NK-92 treated with Interleukin-12 subunit alpha and Interleukin-12 subunit beta, amount 100 ng/mL, for 24 hours (cell line): ENCODE measurements around the gene TMEM269.
"Not testable (repeated sequence)": the region's sequence is repeated elsewhere in the genome, so short reads cannot be mapped to it uniquely, and the experiment has no call there.

Source experiments
- DNase-seq: peaks from one replicate; lab custom pipeline; 2025; lab: John Stamatoyannopoulos, UW

The TMEM269 gene

DNA sequence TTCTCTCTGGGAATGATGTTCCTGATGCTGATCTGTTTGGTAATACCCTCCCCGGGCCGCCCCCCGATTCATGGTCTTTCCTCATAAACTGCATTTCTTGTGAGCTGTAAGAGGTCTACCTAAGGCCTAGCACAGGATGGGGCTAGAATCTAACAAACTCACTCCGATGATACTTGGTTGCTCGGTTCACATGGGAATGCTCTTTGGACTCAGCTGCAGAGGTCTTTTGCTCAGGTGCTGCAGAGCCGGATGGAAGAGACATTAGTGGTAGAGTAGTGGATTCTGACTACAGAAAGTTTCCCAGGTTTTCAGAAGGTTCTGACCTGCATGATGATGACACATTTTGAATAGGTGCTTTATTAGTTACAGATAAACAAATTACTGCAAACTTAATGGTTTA lies 8.3 kb upstream of the TMEM269 start:
- DNase-seq, result no peak

DNA sequence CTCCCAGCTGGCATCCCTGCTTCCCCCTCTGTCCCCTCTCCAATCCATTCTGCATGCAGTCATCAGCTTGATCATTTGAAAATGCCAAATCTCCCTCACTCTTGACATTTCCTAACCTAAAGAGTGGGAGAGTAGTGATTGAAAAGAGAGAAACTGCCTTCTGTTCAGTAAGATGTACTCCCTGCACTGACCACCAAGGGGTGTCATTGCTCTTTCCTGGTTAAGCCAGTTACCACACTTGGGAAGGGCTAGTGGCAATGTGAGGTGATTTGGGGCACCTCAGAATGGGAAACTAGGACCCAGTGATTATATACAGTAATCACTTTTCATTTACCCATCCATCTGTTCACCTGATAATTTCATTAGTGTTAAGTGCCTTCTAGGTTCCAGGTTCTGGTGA lies 6.9 kb upstream of the TMEM269 start:
- no peak for DNase-seq

DNA sequence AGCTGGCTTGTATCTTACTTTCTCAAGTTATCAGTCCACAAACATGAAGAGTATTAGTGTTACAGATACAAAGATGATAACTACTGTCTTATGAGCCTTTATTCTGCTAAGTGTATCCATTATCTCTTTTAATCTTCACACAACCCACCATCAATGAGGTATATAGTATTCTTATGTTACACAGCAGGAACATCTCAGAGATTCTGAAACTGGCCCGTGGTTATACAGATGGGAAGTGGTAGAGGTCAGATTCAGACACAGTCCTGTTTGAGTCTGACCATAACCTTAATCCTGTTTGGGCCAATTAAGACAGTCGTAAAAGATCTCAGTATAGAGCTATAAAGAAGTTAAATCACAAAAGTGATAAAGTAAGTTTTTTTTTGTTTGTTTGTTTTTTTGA lies 5.1 kb upstream of the TMEM269 start:
- no peak for DNase-seq

DNA sequence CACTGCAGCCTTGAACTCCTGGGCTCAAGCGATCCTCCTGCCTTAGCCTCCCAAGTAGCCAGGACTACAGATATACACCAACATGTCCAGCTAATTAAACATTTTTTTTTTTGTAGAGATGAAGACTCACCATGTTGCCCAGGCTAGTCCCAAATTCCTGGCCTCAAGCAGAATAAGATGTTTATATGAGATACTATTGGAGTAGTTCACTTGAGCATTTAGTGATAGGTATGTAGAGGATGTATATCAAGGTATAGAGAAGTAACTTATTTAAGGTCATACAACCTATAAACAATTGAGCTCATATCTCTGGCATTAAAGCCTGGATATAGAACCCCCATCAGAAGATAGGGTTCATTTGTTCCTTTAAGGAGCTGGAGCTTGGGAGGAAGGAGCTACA lies 4.6 kb upstream of the TMEM269 start:
- DNase-seq, result no peak

DNA sequence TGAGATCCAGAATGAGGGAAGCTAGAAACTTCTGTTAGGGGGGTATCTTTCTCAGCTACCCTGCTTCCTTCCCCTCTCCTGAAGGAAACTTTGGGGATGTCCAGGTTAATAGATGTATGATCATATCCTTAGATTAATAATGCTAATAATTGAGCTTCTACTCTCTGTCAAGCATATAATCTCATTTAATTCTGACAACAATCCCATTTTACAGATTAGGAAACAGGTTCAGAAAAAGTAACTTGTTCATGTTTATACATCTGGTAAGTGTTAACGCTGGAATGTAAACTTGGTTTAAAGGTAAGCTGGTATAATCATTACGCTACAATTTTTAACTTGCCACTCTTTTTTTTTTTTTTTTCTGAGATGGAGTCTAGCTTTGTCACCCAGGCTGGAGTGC lies 1.7 kb upstream of the TMEM269 start:
- no peak for DNase-seq

DNA sequence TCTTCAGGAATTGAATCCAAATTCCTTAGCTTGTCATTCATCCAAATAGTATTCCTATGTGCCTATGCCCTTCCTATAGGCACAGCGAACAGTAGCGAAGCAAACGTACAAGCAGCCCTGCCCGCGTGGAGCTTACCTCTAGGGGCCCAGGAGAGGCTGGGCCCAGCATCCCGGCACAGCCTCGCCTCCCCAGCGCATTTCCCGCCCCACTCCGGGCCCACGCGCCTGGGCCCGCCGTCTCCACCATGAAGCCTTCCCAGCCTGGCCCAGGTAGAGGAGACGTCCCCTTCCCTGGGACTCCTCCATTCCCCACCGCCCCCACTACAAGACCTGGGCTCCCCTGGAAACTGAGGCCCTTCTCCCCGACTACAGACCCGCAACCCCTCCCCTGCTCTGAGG lies 245 bp upstream of the TMEM269 start:
- DNase-seq, result no peak

DNA sequence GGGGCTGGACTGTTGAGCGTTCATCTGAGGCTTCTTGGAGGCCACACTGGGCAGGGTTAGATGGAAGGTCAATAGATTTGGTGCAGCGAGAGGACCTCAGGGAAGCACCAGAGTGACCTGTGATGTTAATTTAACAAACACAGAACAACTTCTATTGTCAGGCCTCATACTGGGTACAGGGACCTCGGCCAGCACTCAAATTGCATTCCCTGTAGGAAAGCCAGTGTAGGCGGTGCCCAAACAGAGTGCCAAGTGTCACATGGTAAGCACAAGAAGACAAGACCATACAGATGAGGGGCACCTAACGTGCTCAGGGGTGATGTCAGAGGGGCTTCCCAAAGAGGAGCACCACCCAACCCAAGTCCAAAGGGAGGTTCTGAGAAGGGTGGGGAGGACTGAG lies 1.3 kb downstream of the TMEM269 start:
- no peak for DNase-seq

DNA sequence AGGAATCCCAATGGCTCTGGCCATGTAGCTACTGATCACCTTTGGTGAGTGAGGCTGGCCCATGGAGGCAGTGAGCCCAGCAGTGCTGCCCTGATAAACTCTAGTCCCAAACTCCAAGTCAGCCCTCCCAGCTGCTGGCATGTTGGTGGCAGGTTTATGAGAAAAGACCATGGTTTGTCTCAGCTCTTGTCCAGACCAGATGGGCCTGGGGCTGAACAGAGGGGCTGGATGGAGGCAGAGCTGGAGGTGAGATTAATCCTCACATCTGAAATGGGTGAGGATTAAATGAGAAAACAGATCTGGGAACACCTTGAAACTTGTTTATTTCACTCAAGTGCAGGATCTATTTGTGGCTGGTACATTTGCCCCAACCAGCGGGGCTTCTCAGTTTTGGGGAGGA lies 3.2 kb downstream of the TMEM269 start:
- no peak for DNase-seq

DNA sequence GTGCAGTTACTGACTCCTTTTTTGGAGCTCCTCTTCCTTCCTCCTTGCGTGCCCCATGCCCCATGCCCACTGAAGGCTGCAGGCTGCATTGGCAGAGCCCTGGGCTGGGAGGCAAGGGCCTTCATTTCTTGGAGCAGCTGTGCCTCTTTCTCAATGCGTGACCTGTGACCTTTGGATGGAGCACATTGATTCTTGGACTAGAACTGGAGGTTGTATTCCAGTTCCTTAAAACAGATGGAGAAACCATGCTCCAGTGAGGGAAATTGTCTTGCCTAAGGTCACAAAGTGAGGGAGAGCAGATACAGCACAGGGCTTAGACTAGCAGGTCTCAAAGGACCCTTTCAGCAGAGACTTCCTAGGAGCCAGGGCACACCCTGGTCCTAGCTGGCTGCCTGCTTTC lies 9.0 kb downstream of the TMEM269 start:
- no peak for DNase-seq

DNA sequence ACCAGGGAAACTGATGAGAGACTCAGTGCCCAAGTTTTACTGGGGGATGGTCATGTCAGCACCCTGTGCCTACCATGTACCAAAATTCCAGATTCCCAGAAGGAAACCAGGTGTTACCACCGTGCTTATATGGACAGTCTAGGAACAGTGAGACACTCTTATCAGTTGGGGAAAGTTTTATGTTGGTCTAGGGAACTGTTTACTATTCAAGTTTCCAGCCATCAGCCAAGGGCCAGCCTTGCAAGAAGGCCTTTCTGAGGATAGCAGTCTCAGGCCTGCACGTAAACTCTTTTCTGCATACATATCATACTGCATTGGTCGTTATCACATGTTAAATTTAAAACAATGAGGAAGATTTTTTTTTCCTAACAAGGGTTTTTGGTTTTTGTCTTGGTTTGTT lies 12.6 kb downstream of the TMEM269 start:
- no peak for DNase-seq

DNA sequence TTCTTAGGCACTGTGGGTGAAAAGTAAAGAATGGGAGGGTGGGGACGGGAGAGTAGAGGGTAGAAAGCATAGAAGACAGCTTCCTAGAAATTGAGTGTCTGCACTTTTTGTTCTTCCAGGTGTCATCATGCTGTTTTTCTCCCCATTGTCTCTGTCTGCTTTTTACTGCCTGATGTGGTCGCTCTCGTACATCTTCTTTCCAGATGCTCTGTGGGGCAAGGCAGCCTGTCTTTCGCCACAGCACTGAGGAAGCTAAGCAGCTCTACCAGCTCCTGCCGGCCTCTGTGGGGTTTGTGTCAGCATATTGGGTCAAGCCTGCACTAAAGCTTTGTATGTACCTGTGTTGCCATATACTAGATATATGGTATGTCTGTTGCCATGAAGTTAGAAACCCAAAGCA lies 13.2 kb downstream of the TMEM269 start:
- no peak for DNase-seq

DNA sequence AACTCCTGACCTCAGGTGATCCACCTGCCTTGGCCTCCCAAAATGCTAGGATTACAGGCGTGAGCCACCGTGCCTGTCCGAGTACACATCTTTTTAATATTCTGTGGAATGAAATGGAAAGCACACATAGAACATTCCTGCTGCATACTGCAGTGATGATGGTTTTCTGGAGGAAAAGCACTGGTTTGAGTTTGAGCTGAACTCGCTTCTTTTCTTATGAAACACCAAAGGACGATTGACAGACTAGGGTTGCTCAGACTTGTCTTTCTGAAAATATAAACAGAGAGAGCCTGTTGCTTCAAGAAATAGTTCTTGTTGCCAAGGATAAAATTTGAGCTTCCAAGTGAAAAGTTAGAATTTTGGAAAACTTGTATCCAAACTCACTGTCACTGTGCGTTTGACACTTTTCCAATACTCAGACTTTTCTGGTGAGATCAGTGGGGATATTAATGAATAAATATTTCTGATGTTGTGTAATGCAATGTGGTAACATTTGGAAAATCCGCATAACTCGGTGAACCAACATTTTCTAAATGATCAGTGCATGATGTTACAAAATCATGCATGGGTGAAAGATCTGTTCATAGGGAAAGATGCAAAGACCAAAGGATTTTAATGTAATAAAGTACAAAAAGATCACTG lies 17.2 kb downstream of the TMEM269 start:
- no peak for DNase-seq

DNA sequence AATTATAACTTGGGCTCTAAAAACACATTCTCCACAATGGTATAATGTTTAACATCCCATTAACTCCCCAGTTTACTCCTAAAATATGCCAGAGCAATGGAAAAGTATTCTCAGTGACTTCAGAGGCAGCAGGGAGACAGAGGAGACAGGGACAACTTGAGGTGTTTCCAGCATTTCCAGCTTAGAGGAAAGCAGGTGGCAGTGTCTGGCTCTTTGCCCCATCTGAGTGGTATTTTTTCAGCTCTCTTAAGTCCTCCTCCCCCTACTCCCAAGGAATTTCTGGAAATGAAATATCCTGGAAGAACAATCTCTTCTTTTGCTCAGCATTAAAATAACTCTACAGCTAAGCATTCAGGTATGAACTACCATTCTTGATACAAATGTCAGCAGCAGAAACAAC lies 21.4 kb downstream of the TMEM269 start:
- no peak for DNase-seq

DNA sequence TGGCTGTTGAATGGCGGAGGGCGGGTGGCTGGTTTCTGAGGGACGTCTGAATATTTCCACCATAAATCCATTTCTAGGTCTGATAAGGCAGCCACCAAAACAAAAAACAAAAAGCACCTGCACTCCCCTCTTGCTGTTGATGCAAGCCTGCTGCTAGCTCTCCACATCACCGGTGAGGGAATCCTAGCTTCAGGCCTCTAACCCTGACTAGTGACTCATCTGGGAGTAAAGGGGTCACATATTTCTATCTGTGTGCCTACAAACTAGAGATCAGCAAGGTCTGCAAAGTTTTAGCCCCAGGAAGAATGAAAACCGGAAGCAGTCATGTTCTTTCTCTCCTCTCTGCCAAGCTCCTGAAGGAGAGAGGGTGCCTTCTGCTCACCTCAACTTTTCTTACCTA lies 21.8 kb downstream of the TMEM269 start:
- DNase-seq, result no peak

DNA sequence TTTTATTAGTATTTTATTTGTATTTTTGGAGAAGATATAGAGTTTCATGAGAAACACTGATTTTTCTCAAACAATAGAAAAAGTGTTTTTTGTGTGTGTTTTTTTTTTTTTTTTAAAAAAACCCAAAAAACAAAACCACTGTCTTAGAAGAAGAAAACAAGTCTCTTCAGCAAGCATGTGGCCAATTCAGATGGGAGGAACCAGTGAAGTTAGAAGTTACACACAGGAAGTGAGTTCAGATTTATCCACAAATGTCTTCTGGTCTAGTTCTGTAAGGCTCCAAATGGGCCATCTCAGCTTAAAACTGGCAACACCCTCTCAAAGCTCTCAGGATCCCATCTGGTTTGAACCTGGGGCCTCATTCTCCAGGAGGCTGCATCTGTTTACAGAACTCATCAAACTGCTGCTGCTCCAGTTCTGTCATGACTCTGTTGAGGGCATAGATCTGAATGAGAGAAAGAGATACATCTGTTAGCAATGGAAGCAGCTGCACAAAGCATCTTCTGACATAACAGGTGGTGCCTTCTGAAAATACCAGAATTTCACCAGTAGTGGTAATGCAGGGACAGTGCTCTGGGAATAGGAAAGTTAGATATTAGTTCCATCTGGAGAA lies 22.4 kb downstream of the TMEM269 start:
- DNase-seq, result no peak

DNA sequence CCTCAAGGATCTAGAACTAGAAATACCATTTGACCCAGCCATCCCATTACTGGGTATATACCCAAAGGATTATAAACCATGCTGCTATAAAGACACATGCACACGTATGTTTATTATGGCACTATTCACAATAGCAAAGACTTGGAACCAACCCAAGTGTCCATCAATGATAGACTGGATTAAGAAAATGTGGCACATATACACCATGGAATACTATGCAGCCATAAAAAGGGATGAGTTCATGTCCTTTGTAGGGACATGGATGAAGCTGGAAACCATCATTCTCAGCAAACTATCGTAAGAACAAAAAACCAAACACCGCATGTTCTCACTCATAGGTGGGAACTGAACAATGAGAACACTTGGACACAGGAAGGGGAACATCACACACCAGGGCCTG lies 30.0 kb downstream of the TMEM269 start:
- not testable (repeated sequence) for DNase-seq

DNA sequence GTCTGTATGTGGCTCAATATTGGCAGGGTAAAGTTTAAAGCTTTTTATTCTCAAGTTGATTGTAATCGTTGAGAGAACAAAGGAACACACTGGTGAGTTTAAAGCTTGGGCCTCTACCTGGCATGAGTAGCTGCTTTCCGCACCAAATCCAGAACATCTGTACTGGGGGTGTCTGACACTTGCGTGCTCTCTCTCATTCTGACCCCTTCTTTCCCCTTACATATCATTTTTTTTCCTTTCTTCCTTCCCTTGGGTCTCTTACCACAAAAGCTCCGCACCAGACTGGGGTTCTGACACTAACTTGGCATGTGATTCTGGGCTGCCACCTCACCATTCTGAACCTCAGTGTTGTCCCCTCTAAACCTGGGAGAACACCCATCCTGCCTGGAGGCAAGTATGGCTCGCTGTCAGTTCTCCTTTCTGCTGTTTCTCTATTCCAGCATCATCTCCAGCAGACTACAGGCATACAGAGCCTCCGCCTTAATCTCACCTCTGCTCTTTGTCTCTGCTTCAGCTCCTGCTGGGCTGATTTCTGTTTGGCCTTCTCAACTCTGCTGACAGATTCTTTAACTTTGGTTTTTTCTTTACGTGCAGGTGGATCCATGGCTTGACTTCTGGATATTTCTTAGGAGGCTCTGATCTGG lies 31.3 kb downstream of the TMEM269 start:
- no peak for DNase-seq

DNA sequence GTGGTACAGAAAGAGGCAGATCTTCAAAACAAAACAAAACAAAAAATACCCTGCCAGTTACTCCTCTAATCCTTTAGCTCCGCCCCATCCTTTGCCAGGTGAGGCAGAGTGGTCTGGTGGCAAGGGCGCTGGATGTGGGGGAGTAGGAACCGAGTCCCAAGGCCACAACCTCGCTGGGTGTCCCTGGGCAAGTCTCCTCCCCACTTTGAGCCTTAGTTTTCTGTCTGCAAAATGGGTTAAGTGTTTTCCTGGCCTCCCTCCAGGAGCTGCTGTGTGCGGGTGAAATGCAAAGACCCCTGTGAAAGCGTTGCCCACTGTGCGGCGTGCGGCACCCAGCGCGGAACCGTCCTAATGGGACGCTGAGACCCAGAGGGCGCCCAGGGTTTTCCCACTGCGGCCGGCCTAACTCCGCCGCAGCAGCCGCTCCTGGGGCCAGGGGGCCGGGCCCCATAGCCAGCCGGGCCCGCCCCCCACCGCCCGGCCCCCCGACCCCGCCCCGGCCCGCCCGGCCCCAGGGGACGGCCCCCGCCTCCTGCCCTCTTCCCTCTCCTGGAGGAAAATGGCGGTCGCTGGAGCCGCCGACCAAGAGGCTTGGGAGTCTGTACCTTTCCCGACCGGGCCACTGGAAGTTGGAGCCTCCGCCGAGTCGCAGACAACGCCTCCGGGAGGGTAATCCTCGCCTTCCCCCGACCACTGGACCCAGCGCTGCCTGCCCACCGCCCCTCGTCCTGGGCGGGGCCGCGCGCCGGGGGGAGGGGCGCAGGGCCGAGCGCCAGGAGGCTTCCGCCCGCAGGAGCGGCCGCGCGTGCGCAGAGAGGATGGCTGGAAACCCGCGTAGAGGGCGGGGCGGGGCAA lies 32.0 kb downstream of the TMEM269 start, which contains the start of the genes ERMAP and SVBP:
Gene ERMAP, plus strand, starts transcription at position 538 of the 855 bp plus-strand sequence. CDS start 13,327 bp downstream, outside the sequence.
Gene SVBP, minus strand, starts transcription at position 813 of the 855 bp plus-strand sequence. CDS start 853 bp downstream, outside the sequence.
- DNase-seq, result peak; percentile 91

DNA sequence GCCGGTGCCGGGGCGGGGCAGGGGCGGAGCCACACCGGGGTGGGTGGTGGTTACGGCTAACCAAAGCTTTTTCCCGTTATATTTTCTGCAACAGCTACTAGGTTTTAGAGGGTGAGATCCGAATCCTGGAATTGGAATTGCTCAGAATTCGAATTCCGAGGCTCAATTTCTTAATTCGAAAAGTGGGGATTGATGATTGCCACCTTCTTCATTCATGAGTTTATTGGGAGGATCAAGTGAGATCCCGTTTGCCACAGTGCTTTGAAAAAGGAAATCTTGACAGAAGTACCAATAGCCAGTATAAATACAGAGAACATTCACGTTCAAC lies 32.6 kb downstream of the TMEM269 start:
- DNase-seq, result no peak

DNA sequence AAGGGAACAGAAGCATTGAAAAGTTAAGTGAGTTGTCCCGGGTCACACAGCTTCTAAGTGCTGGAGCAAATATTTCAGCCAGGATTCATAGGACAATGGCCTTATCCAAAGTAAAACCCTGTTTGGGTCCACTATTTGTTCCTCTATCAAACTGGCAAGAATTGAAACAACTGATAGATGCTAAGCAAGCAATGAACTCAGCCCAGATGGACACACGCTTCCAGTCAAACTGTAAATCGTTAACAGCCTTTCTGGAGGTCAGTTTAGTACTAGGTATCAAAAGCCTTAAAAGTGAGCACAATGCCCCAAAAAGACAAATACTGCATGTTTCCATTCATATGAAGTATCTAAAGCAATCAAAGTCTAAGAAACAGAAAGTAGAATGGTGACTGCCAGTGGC lies 33.2 kb downstream of the TMEM269 start:
- DNase-seq, result no peak

DNA sequence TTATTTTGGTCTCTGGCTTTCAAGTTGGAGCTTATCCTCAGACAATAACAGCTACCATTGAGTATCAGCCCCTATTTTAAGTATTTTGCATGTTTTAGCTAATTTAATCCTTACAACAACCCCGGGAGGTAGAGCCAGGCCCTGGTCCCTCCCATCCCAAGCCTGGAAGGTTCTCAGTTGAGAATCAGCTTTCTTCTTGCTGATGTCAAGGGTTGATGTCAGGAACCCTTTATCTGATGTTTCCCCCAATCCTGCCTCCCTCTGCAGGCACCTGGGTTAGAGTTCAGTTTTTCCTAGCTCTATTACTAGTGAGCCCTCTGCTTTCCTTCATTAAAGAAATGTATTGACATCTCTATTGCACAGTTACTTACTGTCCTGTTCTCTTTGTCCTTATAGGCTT lies 36.0 kb downstream of the TMEM269 start:
- no peak for DNase-seq

DNA sequence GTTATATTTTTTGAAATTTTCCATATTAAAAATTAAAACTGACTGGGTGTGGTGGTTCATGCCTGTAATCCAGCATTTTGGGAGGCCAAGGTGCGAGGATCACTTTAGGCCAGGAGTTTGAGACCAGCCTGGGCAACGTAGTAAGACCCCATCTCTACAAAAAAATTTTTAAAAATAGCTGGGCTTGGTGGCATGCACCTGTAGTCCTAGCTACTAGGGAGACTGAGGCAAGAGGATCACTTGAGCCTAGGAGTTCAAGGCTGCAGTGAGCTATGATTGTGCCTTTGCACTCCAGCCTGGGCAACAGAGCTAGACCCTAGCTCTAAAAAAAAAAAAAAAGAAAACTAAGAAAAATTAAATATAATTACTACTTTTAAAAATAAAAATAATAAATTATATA lies 36.9 kb downstream of the TMEM269 start:
- DNase-seq, result no peak
